ENCODE data around the gene TMEM181.
"Not testable (repeated sequence)": the region's sequence is repeated elsewhere in the genome, so short reads cannot be mapped to it uniquely, and the experiment has no call there.

TMEM181 gene

GRCh38 chr6:158666628-158667359, 106.9 kb downstream of the TMEM181 start:
- Histone ChIP-seq H3K4me3 (ENCODE audit: low read length in 2 of 2) (no peak overlapping the region), H3K4me1 (ENCODE audit: control insufficient read depth in 2 of 2, insufficient read depth in 2 of 2, low read length in 2 of 2) (peaks cover 0 to 5% of the 10 kb centered on the region in 2 donors), H3K9me3 (ENCODE audit: control insufficient read depth in 2 of 2, low read length in 2 of 2) (no peaks in the 10 kb centered on the region), H3K27me3 (ENCODE audit: control insufficient read depth in 2 of 2, insufficient read depth in 2 of 2, low read length in 2 of 2) (no peaks in the 10 kb centered on the region), H3K36me3 (ENCODE audit: control insufficient read depth in 2 of 2, insufficient read depth in 2 of 2, low read length in 2 of 2) (peaks cover 0 to 4% of the 10 kb centered on the region in 2 donors), H3K27ac (ENCODE audit: low read depth in 2 of 2, low read length in 2 of 2) (peak overlapping the region; percentile 32 to 42), H3K9ac (ENCODE audit: low read depth in 1 of 2, low read length in 2 of 2) (no peak overlapping the region)

GRCh38 chr6:158667360-158667981, 107.6 kb downstream of the TMEM181 start:
- H3K9me3 ChIP-seq (ENCODE audit: control insufficient read depth in 2 of 2, low read length in 2 of 2) = no peaks in the 10 kb centered on the region
- no peak overlapping the region for H3K4me3 ChIP-seq (ENCODE audit: low read length in 2 of 2)
- no peaks in the 10 kb centered on the region for H3K27me3 ChIP-seq (ENCODE audit: control insufficient read depth in 2 of 2, insufficient read depth in 2 of 2, low read length in 2 of 2)
- H3K27ac ChIP-seq (ENCODE audit: low read depth in 2 of 2, low read length in 2 of 2) = peak overlapping the region; percentile 32 to 43
- no peak overlapping the region for H3K9ac ChIP-seq (ENCODE audit: low read depth in 1 of 2, low read length in 2 of 2)
- H3K4me1 ChIP-seq (ENCODE audit: control insufficient read depth in 2 of 2, insufficient read depth in 2 of 2, low read length in 2 of 2) = peaks cover 0 to 5% of the 10 kb centered on the region in 2 donors
- H3K36me3 ChIP-seq (ENCODE audit: control insufficient read depth in 2 of 2, insufficient read depth in 2 of 2, low read length in 2 of 2) = peaks cover 0 to 4% of the 10 kb centered on the region in 2 donors

- no peaks in the 10 kb centered on the region for H3K27me3 ChIP-seq (ENCODE audit: control insufficient read depth in 2 of 2, insufficient read depth in 2 of 2, low read length in 2 of 2)
- H3K27ac ChIP-seq (ENCODE audit: low read depth in 2 of 2, low read length in 2 of 2) = no peak overlapping the region
Measured at GRCh38 chr6:158668707-158669103, 108.8 kb downstream of the TMEM181 start.

GRCh38 chr6:158669145-158670035, 109.5 kb downstream of the TMEM181 start:
- no peak overlapping the region for H3K27ac ChIP-seq (ENCODE audit: low read depth in 2 of 2, low read length in 2 of 2)
- peaks cover 0 to 3% of the 10 kb centered on the region in 2 donors for H3K4me1 ChIP-seq (ENCODE audit: control insufficient read depth in 2 of 2, insufficient read depth in 2 of 2, low read length in 2 of 2)
- no peaks in the 10 kb centered on the region for H3K9me3 ChIP-seq (ENCODE audit: control insufficient read depth in 2 of 2, low read length in 2 of 2)

More at GRCh38 chr6:158668707-158669103, 108.8 kb downstream of the TMEM181 start:
- H3K9me3 ChIP-seq (ENCODE audit: control insufficient read depth in 2 of 2, low read length in 2 of 2) = no peaks in the 10 kb centered on the region
- peaks cover 0 to 3% of the 10 kb centered on the region in 2 donors for H3K4me1 ChIP-seq (ENCODE audit: control insufficient read depth in 2 of 2, insufficient read depth in 2 of 2, low read length in 2 of 2)
- H3K4me3 ChIP-seq (ENCODE audit: low read length in 2 of 2) = no peak overlapping the region
- H3K36me3 ChIP-seq (ENCODE audit: control insufficient read depth in 2 of 2, insufficient read depth in 2 of 2, low read length in 2 of 2) = peaks cover 0 to 4% of the 10 kb centered on the region in 2 donors
- no peak overlapping the region for H3K9ac ChIP-seq (ENCODE audit: low read depth in 1 of 2, low read length in 2 of 2)

GRCh38 chr6:158672119-158672518, 112.2 kb downstream of the TMEM181 start:
- not testable (repeated sequence) for H3K27ac ChIP-seq (ENCODE audit: low read depth in 2 of 2, low read length in 2 of 2); H3K9ac ChIP-seq (ENCODE audit: low read depth in 1 of 2, low read length in 2 of 2); H3K27me3 ChIP-seq (ENCODE audit: control insufficient read depth in 2 of 2, insufficient read depth in 2 of 2, low read length in 2 of 2); H3K9me3 ChIP-seq (ENCODE audit: control insufficient read depth in 2 of 2, low read length in 2 of 2); H3K4me1 ChIP-seq (ENCODE audit: control insufficient read depth in 2 of 2, insufficient read depth in 2 of 2, low read length in 2 of 2); H3K4me3 ChIP-seq (ENCODE audit: low read length in 2 of 2); H3K36me3 ChIP-seq (ENCODE audit: control insufficient read depth in 2 of 2, insufficient read depth in 2 of 2, low read length in 2 of 2)

More at GRCh38 chr6:158669145-158670035, 109.5 kb downstream of the TMEM181 start:
- Histone ChIP-seq H3K36me3 (ENCODE audit: control insufficient read depth in 2 of 2, insufficient read depth in 2 of 2, low read length in 2 of 2) (peaks cover 0 to 4% of the 10 kb centered on the region in 2 donors), H3K4me3 (ENCODE audit: low read length in 2 of 2) (no peak overlapping the region), H3K9ac (ENCODE audit: low read depth in 1 of 2, low read length in 2 of 2) (no peak overlapping the region), H3K27me3 (ENCODE audit: control insufficient read depth in 2 of 2, insufficient read depth in 2 of 2, low read length in 2 of 2) (no peaks in the 10 kb centered on the region)

GRCh38 chr6:158672726-158673125, 112.8 kb downstream of the TMEM181 start:
- H3K27me3 ChIP-seq (ENCODE audit: control insufficient read depth in 2 of 2, insufficient read depth in 2 of 2, low read length in 2 of 2) = no peaks in the 10 kb centered on the region
- no peak overlapping the region for H3K9ac ChIP-seq (ENCODE audit: low read depth in 1 of 2, low read length in 2 of 2)
- H3K4me3 ChIP-seq (ENCODE audit: low read length in 2 of 2) = no peak overlapping the region
- no peaks in the 10 kb centered on the region for H3K9me3 ChIP-seq (ENCODE audit: control insufficient read depth in 2 of 2, low read length in 2 of 2)
- no peaks in the 10 kb centered on the region for H3K36me3 ChIP-seq (ENCODE audit: control insufficient read depth in 2 of 2, insufficient read depth in 2 of 2, low read length in 2 of 2)
- no peaks in the 10 kb centered on the region for H3K4me1 ChIP-seq (ENCODE audit: control insufficient read depth in 2 of 2, insufficient read depth in 2 of 2, low read length in 2 of 2)
- no peak overlapping the region for H3K27ac ChIP-seq (ENCODE audit: low read depth in 2 of 2, low read length in 2 of 2)

GRCh38 chr6:158674342-158675131, 114.6 kb downstream of the TMEM181 start:
- Histone ChIP-seq H3K27ac (ENCODE audit: low read depth in 2 of 2, low read length in 2 of 2) (no peak overlapping the region), H3K4me1 (ENCODE audit: control insufficient read depth in 2 of 2, insufficient read depth in 2 of 2, low read length in 2 of 2) (no peaks in the 10 kb centered on the region), H3K9ac (ENCODE audit: low read depth in 1 of 2, low read length in 2 of 2) (no peak overlapping the region), H3K9me3 (ENCODE audit: control insufficient read depth in 2 of 2, low read length in 2 of 2) (no peaks in the 10 kb centered on the region), H3K36me3 (ENCODE audit: control insufficient read depth in 2 of 2, insufficient read depth in 2 of 2, low read length in 2 of 2) (no peaks in the 10 kb centered on the region), H3K4me3 (ENCODE audit: low read length in 2 of 2) (no peak overlapping the region), H3K27me3 (ENCODE audit: control insufficient read depth in 2 of 2, insufficient read depth in 2 of 2, low read length in 2 of 2) (no peaks in the 10 kb centered on the region)

- H3K9me3 ChIP-seq (ENCODE audit: control insufficient read depth in 2 of 2, low read length in 2 of 2) = not testable (repeated sequence)
Measured at GRCh38 chr6:158677094-158677493, 117.2 kb downstream of the TMEM181 start.

GRCh38 chr6:158677906-158678578, 118.2 kb downstream of the TMEM181 start:
- Histone ChIP-seq H3K27ac (ENCODE audit: low read depth in 2 of 2, low read length in 2 of 2) (no peak overlapping the region), H3K27me3 (ENCODE audit: control insufficient read depth in 2 of 2, insufficient read depth in 2 of 2, low read length in 2 of 2) (no peaks in the 10 kb centered on the region), H3K4me3 (ENCODE audit: low read length in 2 of 2) (no peak overlapping the region), H3K9ac (ENCODE audit: low read depth in 1 of 2, low read length in 2 of 2) (no peak overlapping the region), H3K36me3 (ENCODE audit: control insufficient read depth in 2 of 2, insufficient read depth in 2 of 2, low read length in 2 of 2) (no peaks in the 10 kb centered on the region), H3K4me1 (ENCODE audit: control insufficient read depth in 2 of 2, insufficient read depth in 2 of 2, low read length in 2 of 2) (no peaks in the 10 kb centered on the region), H3K9me3 (ENCODE audit: control insufficient read depth in 2 of 2, low read length in 2 of 2) (no peaks in the 10 kb centered on the region)

More at GRCh38 chr6:158677094-158677493, 117.2 kb downstream of the TMEM181 start:
- not testable (repeated sequence) for H3K27me3 ChIP-seq (ENCODE audit: control insufficient read depth in 2 of 2, insufficient read depth in 2 of 2, low read length in 2 of 2); H3K4me1 ChIP-seq (ENCODE audit: control insufficient read depth in 2 of 2, insufficient read depth in 2 of 2, low read length in 2 of 2); H3K27ac ChIP-seq (ENCODE audit: low read depth in 2 of 2, low read length in 2 of 2); H3K4me3 ChIP-seq (ENCODE audit: low read length in 2 of 2); H3K36me3 ChIP-seq (ENCODE audit: control insufficient read depth in 2 of 2, insufficient read depth in 2 of 2, low read length in 2 of 2); H3K9ac ChIP-seq (ENCODE audit: low read depth in 1 of 2, low read length in 2 of 2)

Data from mucosa of rectum (tissue), 2 donors.